Omental fat pad (tissue), 4 donors: ENCODE measurements around the gene DAGLA. TPM values are rescaled to one million over a fixed set of nuclear protein-coding genes. Genes with fewer than 3 reads are reported as not detected.

Source experiments
- ATAC-seq: fragments of 150-250 bp; one replicate; pipeline ENCODE4 v1.9.1; 2016; ENCODE audit warnings: mild to moderate bottlenecking, moderate library complexity; ENCODE audit not compliant: low FRiP score
- DNase-seq: peaks from one replicate; pipeline ENCODE4 v3.0.0-alpha.2; 2019; ENCODE audit warnings: low spot score
- total RNA-seq, 4 donors: library from RNA; depleted of rRNA; stranded (reverse); fragments of >200 nt; gene quantifications; one replicate each; pipeline ENCODE4 v1.1.0, GENCODE V29; 2016
- TF ChIP-seq, protein P1 (sequence below), 3 donors: fragments of 450-650 bp; IDR thresholded peaks; one replicate each; pipeline ENCODE4 v1.5.1; 2016 to 2017; ENCODE audit warnings: antibody characterized with exemption in 3 of 3, mild to moderate bottlenecking in 3 of 3, moderate library complexity in 2 of 3

DAGLA gene
- total RNA-seq, 4 donors from 2014 or later, result 1.4 to 4.6 (median 2.8) TPM

- DNase-seq (no peak), ATAC-seq (no peak)
- TF ChIP-seq, protein P1, sequence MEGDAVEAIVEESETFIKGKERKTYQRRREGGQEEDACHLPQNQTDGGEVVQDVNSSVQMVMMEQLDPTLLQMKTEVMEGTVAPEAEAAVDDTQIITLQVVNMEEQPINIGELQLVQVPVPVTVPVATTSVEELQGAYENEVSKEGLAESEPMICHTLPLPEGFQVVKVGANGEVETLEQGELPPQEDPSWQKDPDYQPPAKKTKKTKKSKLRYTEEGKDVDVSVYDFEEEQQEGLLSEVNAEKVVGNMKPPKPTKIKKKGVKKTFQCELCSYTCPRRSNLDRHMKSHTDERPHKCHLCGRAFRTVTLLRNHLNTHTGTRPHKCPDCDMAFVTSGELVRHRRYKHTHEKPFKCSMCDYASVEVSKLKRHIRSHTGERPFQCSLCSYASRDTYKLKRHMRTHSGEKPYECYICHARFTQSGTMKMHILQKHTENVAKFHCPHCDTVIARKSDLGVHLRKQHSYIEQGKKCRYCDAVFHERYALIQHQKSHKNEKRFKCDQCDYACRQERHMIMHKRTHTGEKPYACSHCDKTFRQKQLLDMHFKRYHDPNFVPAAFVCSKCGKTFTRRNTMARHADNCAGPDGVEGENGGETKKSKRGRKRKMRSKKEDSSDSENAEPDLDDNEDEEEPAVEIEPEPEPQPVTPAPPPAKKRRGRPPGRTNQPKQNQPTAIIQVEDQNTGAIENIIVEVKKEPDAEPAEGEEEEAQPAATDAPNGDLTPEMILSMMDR (IDR thresholded peaks at IDR 0.05), result no peak
These were observed 5.9 kb downstream of the DAGLA start for GRCh38 chr11:61686066-61686465.

DNA sequence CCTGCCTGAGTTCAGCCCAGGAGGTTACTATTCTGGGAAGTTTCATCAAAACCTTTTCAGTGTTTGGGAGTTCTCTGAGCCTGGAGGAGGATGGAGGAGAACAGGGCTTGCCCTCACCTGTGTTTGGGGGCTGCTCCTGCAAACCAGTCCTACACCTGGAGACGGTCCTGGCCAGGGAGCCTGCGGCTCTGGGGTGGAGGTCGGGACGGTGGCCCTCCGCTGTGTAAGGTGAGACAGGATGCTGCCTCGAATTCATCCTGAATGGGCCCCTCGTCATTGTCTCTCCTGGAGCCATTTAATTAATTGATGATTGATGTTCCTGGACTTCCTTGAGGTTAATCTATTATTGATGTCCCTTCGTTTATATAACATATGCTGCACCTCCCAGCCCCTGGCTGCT lies 6.3 kb downstream of the DAGLA start:
- TF ChIP-seq, protein P1 (IDR thresholded peaks at IDR 0.05), result no peak
- DNase-seq (no peak), ATAC-seq (no peak)

GRCh38 chr11:61687420-61687819 lies 7.2 kb downstream of the DAGLA start:
- ATAC-seq (no peak), DNase-seq (no peak)
- TF ChIP-seq, protein P1 (IDR thresholded peaks at IDR 0.05), result no peak

DNA sequence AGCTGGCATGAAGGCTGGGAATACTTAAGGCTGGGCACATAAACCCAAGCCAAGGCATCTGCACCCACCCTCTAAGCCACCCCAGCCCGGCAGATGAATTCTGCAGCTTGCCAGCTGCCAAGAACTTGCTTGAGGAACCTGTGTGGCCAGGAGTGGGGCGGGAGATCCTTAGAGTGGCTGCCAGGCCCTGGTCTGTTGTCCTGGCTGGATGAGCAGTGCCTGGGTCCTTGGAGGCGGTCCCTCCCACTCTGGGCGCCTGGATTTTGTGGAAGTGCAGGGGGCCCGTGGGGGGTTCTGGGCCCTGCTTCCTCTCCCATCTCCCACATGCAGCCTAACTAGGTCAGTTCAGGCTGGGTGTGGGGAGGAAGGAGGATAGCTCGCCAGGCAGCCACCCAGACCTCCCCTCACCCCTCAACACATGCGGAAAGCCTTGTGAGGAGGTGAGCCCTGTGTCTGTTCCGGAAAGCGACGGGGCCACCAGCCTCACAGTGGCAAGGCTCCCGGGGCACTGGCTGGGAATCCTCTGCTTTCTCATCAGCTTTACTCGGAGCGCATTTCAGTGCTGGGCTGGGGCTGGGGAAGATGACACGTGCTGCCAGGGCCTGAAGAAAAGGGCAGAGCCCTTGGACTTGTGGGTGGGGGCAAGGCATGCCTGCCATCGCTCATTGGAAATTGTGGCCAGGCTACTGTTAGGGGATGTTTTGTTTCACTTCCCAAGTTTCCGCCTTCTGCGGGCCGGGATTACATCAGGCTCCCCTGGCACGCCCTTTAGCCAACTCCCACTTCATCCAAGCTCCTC lies 8.4 kb downstream of the DAGLA start:
- ATAC-seq (peak; percentile 74), DNase-seq (no peak)
- TF ChIP-seq, protein P1 (IDR thresholded peaks at IDR 0.05), result no peak

GRCh38 chr11:61689164-61689496 lies 8.9 kb downstream of the DAGLA start:
- TF ChIP-seq, protein P1 (IDR thresholded peaks at IDR 0.05), result no peak
- DNase-seq, result no peak
- ATAC-seq, result peak; percentile 37

DNA sequence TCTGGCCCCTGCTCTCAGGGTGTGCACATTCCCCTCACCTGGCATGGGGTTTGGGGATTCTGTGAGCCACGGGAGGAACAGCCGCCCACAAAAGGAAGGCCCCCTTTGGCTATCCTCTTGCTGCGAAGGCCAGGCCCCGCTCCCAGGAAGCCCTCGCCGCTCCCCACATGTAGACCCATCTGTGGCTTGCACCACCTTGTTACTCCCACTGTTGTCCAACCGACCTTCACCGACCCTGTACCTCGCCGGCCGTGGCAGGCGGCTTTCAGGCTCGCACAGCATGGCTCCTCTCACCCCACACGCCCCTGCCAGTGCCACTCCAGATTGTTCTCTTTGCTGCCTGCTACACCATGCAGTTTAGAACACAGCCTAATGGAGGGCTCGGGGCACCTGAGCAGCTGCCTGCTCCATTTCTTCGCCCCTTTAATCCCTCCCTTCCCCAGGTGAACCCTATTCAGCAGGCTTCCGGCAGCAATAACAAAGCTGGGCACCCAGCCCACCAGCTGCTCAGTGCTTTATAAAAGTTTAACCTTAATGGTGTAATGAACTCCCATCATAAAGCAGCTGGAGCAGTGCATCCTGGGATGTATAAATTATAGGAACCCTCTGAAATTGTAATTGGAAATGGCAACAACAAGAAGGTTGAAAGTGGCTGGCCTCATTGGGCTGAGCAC lies 10.7 kb downstream of the DAGLA start:
- DNase-seq (no peak), ATAC-seq (no peak)
- TF ChIP-seq, protein P1 (IDR thresholded peaks at IDR 0.05), result no peak
